Stimulated activated CD8-positive, alpha-beta memory T cell treated with anti-CD3 and anti-CD28 coated beads, Interleukin-7, amount 100 ng/mL, for 48 hours (primary cell): Measurements from ENCODE around the gene ARHGEF19.
"Not testable (repeated sequence)": the region's sequence is repeated elsewhere in the genome, so short reads cannot be mapped to it uniquely, and the experiment has no call there.

Experiments used
- DNase-seq, 2 donors: peaks; one replicate each; pipeline ENCODE4 v3.0.0-alpha.2; 2020; ENCODE audit warnings: low read depth in 1 of 2; ENCODE audit errors: extremely low read depth in 1 of 2

ARHGEF19 gene

GRCh38 chr1:16205891-16206546 is 6.4 kb downstream of the ARHGEF19 start:
- no peak for DNase-seq

- no peak for DNase-seq
Measured at GRCh38 chr1:16205334-16205671, 7.1 kb downstream of the ARHGEF19 start.

- peak in 1 of 2 donors; percentile 23 for DNase-seq
Measured at GRCh38 chr1:16204634-16205333, 7.7 kb downstream of the ARHGEF19 start.

- DNase-seq = no peak
Measured at GRCh38 chr1:16204216-16204615, 8.2 kb downstream of the ARHGEF19 start.

GRCh38 chr1:16203550-16203949 is 8.9 kb downstream of the ARHGEF19 start:
- DNase-seq = no peak

- no peak for DNase-seq
Measured at GRCh38 chr1:16202281-16203210, 9.9 kb downstream of the ARHGEF19 start.

GRCh38 chr1:16199700-16200099 is 12.8 kb downstream of the ARHGEF19 start:
- no peak for DNase-seq

- DNase-seq = no peak
Measured at GRCh38 chr1:16199157-16199501, 13.3 kb downstream of the ARHGEF19 start.

- no peak for DNase-seq
Measured at GRCh38 chr1:16198444-16199156, 13.9 kb downstream of the ARHGEF19 start.

GRCh38 chr1:16196874-16197273 is 15.6 kb downstream of the ARHGEF19 start:
- no peak for DNase-seq

- DNase-seq = not testable (repeated sequence)
Measured at GRCh38 chr1:16196139-16196538, 16.3 kb downstream of the ARHGEF19 start.

GRCh38 chr1:16195518-16195905 is 16.9 kb downstream of the ARHGEF19 start:
- DNase-seq = no peak

- DNase-seq = no peak
Measured at GRCh38 chr1:16191916-16192546, 20.4 kb downstream of the ARHGEF19 start.

- DNase-seq = no peak
Measured at GRCh38 chr1:16191309-16191708, 21.1 kb downstream of the ARHGEF19 start.

- no peak for DNase-seq
Measured at GRCh38 chr1:16189921-16190621, 22.4 kb downstream of the ARHGEF19 start.

GRCh38 chr1:16189003-16189402 is 23.4 kb downstream of the ARHGEF19 start:
- DNase-seq = no peak

- peak; percentile 45 to 59 for DNase-seq
Measured at GRCh38 chr1:16187748-16188401, 24.6 kb downstream of the ARHGEF19 start.

GRCh38 chr1:16186655-16187235 is 25.7 kb downstream of the ARHGEF19 start:
- no peak for DNase-seq
